Neural progenitor cell (in vitro differentiated cells): Measurements from ENCODE around the gene TCF7L1.

Experiments used
- CTCF ChIP-seq: fragments of 200-600 bp; sonication (generic); IDR thresholded peaks from 2 replicates; pipeline ENCODE4 v1.5.1; 2017; ENCODE audit warnings: antibody characterized with exemption, mild to moderate bottlenecking
- EZH2 ChIP-seq: fragments of 200-600 bp; sonication (generic); IDR thresholded peaks from 2 replicates; pipeline ENCODE4 v1.6.1; 2017; ENCODE audit warnings: antibody characterized with exemption, mild to moderate bottlenecking, moderate library complexity

- no peak for TF ChIP-seq CTCF
- TF ChIP-seq EZH2: no peak
These were observed 168.9 kb downstream of the TCF7L1 start for GRCh38 chr2:85302121-85302520.
